Uterus (tissue), 2 donors: ENCODE data around the gene CREB5.

Experiments
- CTCF ChIP-seq, 4 experiments: fragments of 200-600 bp in 2 of 4; fragments of 450-650 bp in 2 of 4; sonication (generic) in 2 of 4; IDR thresholded peaks; one replicate each; pipeline ENCODE4 v1.5.1; 2016 to 2019; ENCODE audit warnings: antibody characterized with exemption in 4 of 4, mild to moderate bottlenecking in 2 of 4, moderate library complexity in 1 of 4
- POLR2A ChIP-seq, 2 donors: fragments of 450-650 bp; IDR thresholded peaks; one replicate each; pipeline ENCODE4 v1.6.1; 2016; ENCODE audit warnings: antibody characterized with exemption in 2 of 2, mild to moderate bottlenecking in 1 of 2, moderate library complexity in 1 of 2

DNA sequence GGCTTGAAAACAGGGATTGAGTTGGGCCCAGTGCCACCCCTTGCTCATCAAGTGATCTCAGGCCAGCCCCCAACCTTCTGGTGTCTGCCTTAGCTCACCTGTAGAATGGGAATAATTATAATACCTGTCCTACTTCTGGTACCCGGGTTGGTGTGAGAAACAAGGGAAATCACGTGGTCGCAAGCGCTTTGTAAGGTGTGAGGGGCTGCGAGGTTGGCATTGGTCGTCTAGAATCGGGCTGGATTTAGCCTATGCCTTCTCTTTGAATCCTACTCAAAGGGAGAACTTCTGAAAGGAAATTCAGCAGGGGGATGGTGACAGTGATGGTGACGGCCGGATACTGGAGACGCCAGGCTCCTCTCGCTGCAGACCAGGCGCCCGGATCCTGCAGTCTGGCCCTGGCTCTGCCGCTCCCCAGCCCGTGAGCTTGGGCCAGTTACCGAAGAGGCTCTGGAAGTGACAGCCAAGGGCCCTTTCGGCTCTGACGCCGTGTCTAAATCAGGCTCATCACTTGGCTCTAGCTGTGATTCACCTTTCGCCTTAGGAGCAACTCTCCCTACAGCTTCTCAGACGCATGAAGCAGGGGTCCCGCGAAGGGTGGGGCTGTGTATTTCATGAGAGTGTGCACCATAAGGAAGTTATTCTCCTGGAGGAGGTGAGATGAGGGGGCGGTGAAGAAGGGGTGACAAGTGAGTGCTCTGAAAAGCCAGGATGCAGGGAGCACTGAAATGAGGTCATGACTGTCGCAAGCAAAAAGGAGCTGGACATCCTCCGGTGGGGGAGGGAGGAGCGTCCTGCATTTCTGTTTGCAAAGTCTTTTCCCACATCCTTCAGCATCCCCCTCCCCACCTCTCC, 4.0 kb upstream of the CREB5 start:
- TF ChIP-seq CTCF (IDR thresholded peaks at IDR 0.05) (no peak), POLR2A (IDR thresholded peaks at IDR 0.05) (no peak)
